Left lobe of liver (tissue), 2 donors: ENCODE measurements around the gene OR1I1. TPM values are rescaled to one million over a fixed set of nuclear protein-coding genes. Genes with fewer than 3 reads are reported as not detected.
"Not testable (repeated sequence)": the region's sequence is repeated elsewhere in the genome, so short reads cannot be mapped to it uniquely, and the experiment has no call there.

Experiments used
- ATAC-seq: fragments of 200-7000 bp; cut with Tn5 transposase; one replicate; pipeline ENCODE4 v1.9.1; 2020; ENCODE audit warnings: mild to moderate bottlenecking, moderate library complexity
- DNase-seq: peaks from one replicate; pipeline ENCODE4 v3.0.0-alpha.2; 2020; ENCODE audit warnings: low spot score
- total RNA-seq: library from RNA; stranded (reverse); gene quantifications from one replicate; pipeline ENCODE4 v1.2.1, GENCODE V29; 2021
- donor health status: DM: no; HTN: no; CAD: no; lungs with moderate emphysema.
- donor health status: DM: no; HTN: yes; CAD: no.

OR1I1 gene
- total RNA-seq, 1 donor from 2014 or later = not detected

DNA sequence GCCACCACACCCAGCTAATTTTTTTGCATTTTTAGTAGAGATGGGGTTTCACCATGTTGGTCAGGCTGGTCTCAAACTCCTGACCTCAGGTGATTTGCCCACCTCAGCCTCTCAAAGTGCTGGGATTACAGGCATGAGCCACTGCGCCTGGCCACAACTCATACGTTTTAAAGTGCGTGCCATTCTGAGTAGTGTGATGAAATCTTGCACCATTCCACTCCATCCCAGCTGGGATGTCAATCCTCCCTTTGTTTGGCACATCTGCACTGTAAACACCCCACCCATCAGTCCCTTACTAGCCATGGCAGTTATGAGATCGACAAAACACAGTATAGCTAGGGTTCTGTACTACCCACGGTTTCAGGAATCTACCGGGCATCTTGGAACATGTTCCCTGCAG, 16.0 kb downstream of the OR1I1 start:
- ATAC-seq = not testable (repeated sequence)

DNA sequence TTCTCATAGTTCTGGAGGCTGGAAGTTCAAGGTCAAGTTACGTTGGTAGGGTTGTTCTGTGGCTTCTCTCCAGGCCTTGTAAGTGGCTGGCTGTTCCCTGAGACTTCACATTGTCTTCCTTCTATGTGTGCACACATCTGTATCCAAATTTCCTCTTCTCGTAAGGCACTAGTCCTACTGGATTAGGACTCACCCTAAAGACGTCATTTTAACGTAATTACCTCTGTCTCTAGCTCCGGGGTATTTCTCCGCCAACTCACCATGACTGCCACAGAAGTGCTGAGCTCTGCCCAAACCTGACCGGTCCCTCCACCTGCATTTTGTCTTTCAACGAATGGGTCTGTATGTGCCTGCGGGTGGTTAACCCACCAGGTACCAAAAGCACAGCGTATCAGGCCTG, 16.4 kb downstream of the OR1I1 start:
- no peak for ATAC-seq
- DNase-seq = no peak

More for the DNA sequence above, 16.0 kb downstream of the OR1I1 start:
- DNase-seq = not testable (repeated sequence)

DNA sequence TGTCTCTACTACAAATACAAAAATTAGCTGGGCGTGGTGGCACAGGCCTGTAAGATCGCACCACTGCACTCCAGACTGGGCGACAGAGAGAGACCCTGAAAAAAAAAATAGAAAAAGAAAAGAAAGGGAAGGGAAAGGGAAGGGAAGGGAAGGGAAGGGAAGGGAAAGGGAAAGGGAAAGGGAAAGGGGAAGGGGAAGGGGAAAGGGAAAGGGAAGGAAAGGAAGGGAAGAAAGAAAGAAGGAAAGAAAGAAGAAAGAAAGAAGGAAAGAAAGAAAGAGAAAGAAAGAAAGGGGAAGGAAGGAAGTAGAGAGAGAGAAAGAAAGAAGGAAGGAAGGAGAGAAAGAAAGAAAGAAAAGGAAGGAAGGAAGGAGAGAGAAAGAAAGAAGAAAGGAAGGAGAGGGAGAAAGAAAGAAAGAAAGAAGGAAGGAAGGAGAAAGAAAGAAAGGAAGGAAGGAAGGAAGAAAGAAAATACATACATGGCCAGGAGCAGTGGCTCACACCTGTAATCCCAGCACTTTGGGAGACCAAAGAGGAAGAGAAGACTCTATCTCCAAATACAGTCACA, 17.1 kb downstream of the OR1I1 start:
- ATAC-seq (no peak), DNase-seq (no peak)

DNA sequence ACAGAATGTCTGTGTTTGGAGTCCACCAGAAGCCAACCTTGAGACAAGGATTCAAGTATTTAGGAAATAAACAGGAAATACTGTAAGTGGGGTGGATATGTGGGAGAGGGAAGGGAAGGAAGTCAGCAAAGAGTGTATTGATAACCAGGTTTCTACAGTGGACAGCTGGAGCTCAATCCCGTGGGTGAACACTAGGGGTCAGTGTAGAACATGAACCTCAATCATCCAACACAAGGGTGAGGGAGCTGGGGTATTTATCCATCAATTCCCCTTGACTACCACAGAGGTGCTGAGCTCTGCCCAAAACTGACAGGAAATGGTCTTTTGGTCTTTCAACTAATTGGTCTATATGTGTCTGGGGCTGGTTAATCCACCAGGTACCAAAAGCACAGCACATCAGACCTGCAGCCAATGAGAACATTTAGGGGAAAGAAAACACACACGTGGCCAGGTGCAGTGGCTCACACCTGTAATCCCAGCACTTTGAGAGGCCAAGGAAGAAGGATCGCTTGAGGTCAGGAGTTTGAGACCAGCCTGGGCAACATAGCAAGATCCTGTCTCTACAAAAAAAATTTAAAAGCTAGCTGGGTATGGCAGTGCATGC, 19.6 kb downstream of the OR1I1 start:
- DNase-seq (no peak), ATAC-seq (peak; percentile 95)

DNA sequence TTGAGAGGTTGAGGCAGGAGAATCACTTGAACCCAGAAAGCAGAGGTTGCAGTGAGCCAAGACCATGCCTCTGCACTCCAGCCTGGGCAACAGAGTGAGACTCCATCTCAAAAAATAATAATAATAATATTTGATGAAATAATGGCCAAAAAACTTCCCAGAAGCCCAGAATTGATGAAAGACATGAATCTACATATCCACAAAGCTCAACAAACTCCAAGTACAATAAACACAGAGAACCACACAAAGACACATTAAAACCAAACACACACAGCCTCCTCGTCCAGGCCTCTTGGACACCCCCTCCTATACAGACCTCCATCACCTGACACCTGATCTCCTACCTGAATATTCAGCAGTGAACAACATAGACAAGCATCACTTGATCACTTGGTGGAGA, 22.0 kb downstream of the OR1I1 start:
- no peak for ATAC-seq
- DNase-seq = no peak

DNA sequence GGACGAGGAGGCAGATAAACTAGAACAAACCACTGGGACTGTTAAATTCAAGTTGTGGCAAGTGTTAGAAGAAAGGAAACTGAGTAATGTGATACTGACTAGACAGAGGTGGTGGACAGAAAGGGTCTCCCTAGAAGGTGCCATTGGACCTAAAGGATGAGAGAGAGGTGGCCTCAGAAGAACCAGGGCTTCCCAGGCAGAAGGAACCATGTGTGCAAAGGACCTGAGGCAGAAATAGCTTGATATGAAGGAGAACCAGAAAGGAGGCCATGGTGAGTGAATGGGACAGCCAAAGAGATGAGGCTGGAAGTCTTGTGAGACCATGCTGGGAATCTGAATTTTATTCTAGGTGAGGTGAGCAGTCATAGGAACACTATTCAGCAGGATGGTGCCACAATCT, 22.4 kb downstream of the OR1I1 start:
- DNase-seq (no peak), ATAC-seq (no peak)

DNA sequence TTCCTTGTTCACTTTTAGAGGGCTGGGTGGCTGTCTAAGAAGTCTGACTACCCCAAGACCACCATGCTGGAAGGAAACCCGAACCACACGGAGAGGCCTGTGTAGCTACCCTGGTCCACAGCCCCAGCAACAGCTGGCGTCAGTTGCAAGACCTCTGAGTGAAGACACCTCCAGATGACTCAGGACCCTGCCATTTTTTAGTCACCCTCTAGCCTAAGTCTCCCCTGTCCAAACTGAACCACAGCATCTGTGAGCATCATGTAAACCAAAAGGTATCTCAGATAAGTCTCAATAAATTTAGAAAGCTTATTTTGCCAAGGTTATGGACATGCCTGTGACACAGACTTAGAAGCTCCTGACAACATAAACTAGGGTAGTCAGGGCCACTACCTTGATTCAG, 23.0 kb downstream of the OR1I1 start:
- ATAC-seq = no peak
- DNase-seq = no peak

DNA sequence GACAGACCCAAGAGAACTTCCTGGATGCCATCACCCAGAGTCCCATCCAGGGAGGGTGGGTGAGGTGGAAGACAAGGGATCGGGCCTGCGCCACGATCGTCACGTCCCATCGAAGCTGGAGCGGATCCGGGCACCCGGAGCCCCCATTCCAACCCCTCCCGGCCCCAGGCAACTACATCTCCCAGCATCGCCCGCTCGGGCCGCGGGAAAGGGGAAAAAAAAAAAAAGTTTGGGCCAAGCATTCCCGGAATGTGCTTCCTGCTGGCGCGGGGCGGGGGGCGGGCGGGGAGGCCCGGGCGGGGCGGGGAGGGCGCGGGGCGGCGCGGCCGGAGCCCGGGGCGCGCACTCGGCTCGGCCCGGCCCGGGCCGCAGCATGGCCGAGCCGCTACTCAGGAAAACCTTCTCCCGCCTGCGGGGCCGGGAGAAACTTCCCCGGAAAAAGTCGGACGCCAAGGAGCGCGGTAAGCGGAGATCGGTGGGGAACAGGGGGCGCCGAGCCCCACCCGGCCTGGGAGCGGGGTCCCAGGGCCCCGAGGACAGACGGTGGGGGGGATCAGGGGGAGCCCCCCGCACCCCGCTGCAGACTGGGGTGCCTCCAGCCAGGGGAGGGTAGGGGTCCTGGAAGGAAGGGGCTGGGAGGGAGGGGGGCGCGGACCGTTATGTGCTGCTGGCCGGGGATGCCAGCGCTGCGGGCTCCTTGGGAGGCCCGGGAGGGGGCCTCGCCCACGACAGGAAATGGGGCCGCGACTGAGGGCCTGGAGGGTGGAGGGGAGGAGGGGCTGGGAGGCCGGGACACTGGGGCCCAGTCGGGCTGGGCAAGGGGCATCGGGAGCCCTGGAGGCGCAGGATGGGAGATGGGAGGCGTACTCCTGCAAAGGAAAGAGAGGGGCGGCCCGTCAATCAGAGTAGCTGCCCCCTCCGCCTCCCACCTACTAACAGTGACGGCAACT, 25.3 kb downstream of the OR1I1 start, which contains the start of gene SYDE1:
TSS of gene SYDE1 (plus strand) at position 341 of the 950 bp plus-strand sequence. CDS start at position 374, 33 bp downstream.
- DNase-seq (no peak), ATAC-seq (peak; percentile 57)

DNA sequence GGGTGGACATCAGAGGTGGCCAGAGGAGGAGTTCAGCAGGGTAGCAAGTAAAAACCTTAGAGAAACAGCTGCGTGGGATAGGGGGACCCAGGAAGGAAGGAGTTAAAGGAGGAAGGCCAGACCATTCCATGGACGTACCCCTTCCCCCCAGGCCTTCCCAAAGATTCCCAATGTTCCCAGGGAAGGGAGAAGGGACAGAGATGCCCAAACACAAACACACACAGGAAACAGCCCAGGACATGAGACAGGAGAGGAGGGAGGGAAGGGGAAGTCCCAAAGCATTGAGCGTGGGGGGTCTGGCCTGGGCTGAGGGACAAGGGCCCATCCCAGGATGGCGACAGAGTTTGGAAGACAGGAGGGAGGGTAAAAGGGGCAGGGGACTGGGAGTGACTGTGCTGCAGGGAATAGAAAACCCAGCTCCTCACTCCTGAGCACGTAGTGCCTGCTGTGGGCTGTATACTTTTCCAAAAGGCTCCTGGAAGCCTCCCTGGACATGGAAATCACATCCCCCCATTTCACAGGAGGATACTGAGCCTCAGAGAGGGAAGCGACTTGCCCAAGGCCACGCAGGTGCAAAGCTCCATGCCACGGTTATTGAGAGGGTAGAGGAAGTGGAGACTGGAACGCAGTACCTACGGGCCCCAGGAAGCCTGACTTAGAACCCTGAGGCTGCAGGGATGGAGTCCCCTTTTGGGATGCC, 26.3 kb downstream of the OR1I1 start:
- ATAC-seq (peak; percentile 31), DNase-seq (no peak)

DNA sequence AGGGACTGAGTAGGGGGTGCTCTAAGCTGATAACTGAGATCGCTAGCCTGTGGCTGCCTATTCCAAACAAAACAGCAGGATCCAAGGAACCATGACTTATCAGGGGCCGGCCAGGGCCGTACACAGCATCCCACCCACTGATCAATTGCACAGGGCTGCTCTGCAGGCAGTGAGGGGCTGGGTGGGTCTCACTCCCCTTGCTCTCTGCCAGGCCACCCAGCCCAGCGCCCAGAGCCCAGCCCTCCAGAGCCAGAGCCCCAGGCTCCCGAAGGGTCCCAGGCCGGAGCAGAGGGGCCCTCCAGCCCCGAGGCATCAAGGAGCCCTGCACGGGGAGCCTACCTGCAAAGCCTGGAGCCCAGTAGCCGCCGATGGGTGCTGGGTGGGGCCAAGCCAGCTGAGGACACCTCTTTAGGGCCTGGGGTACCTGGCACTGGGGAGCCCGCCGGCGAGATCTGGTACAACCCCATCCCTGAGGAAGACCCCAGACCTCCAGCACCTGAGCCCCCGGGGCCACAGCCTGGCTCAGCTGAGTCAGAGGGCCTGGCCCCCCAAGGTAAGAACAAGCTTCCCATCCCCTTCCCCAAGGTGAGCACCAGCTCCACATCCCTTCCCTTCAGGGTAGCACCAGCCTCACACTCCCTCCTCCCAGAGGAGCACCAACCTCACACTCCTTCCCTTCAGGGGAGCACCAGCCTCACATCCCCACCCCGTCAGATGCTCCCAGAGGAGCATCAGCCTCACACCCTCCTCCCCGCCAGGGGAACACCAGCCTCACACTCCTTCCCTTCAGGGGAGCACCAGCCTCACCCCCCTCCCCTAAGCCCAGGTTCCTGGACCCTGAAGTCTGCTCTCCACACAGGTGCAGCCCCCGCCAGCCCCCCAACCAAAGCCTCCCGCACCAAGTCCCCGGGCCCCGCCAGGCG, 27.1 kb downstream of the OR1I1 start:
- ATAC-seq = no peak
- DNase-seq = no peak

DNA sequence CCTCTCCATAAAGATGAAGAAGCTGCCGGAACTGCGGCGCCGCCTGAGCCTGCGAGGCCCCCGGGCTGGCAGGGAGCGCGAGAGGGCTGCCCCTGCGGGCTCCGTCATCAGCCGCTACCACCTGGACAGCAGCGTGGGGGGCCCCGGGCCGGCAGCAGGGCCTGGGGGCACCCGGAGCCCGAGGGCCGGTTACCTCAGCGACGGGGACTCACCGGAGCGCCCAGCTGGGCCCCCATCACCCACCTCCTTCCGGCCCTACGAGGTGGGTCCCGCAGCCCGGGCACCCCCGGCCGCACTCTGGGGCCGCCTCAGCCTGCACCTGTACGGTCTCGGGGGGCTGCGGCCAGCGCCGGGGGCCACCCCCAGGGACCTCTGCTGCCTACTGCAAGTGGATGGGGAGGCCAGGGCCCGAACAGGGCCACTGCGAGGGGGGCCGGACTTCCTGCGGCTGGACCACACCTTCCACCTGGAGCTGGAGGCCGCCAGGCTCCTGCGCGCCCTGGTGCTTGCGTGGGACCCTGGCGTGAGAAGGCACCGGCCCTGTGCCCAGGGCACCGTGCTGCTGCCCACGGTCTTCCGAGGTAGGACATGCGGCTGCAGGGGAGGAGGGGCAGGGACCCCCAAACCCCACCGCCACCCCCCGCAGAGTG, 27.9 kb downstream of the OR1I1 start:
- ATAC-seq = no peak
- no peak for DNase-seq

DNA sequence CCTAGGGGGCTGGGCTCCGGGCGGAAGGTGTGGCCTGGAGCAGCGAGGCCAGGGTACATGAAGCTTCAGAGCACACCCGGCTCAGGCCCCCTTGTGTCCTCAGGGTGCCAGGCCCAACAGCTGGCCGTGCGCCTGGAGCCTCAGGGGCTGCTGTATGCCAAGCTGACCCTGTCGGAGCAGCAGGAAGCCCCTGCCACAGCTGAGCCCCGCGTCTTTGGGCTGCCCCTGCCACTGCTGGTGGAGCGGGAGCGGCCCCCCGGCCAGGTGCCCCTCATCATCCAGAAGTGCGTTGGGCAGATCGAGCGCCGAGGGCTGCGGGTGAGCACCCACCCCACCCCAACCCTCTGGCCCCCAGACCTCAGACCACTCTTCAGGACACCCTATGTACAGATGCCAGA, 28.4 kb downstream of the OR1I1 start:
- no peak for DNase-seq
- no peak for ATAC-seq

DNA sequence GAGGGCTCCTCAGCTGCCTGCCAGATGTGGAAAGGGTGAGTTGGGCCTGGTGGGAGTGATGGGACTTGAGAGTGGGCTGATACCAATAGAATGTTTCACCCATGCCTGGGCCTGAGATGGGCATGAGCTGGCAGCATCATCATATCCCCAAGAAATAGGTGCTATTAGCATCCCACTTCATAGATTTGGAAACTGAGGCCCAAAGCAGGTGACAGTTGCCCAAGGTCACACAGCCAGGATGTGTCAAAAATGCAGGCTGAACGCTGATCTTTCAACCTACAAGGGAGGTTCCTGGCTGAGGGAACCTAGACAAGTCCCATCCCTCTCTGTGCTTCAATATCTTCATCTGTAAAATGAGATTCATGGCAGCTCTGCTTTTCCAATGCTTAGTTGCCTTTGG, 29.7 kb downstream of the OR1I1 start:
- ATAC-seq (no peak), DNase-seq (no peak)

DNA sequence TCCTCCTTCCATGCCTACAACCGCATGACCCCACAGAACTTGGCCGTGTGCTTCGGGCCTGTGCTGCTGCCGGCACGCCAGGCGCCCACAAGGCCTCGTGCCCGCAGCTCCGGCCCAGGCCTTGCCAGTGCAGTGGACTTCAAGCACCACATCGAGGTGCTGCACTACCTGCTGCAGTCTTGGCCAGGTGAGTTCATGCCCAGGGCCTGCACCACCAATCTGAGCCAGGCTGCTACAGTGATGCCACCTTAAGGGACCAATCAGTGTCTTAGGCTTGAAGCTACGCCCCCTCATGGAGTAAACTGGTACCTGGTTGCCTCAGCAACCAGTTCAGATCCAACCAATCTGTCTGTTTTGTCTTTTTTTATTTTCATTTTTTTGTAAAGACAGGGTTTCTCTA, 30.4 kb downstream of the OR1I1 start:
- no peak for DNase-seq
- ATAC-seq = peak; percentile 9

DNA sequence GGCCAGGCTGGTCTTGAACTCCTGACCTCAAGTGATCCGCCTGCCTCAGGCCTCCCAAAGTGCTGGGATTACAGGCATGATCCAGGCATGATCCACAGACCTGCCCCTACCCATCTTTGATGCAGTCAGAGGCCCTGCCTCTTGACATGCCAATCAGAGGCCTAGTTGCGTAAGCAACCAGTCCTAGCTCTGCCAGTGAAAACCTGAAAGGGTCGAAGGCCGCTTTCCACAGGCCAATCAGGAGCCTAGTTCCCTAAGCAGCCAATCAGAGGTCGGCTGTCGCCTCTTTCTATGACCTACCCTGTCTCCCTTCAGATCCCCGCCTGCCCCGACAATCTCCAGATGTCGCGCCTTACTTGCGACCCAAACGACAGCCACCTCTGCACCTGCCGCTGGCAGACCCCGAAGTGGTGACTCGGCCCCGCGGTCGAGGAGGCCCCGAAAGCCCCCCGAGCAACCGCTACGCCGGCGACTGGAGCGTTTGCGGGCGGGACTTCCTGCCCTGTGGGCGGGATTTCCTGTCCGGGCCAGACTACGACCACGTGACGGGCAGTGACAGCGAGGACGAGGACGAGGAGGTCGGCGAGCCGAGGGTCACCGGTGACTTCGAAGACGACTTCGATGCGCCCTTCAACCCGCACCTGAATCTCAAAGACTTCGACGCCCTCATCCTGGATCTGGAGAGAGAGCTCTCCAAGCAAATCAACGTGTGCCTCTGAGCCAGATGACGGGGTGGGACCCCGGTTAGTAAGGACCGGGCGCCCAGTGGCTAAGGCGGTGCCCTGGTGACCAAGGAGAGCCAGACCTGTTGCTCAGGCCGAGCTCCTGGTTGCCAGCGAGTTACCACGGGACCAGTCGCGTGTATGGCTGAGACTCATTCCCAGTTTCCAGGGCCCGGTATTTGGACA, 31.5 kb downstream of the OR1I1 start:
- DNase-seq = no peak
- ATAC-seq = no peak

DNA sequence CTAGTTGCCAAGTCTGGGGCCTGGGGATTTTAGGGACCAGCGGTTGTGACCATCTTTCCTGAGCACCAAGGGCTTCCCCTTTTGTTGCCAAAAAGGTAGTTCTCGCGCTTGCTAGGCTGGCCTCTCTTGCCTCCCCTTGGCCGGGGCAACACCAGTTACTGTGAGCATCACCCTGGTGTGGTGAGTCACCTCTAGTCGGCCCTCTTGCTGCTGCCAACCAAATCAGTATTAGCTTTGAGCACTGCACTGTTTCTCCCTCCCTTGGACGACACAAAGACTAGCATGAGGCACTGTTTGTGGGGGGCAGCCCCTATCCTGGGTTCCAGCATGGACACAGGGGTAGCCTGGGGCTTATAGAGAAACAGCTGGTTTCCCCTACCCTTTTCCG, 32.1 kb downstream of the OR1I1 start:
- DNase-seq (no peak), ATAC-seq (no peak)

DNA sequence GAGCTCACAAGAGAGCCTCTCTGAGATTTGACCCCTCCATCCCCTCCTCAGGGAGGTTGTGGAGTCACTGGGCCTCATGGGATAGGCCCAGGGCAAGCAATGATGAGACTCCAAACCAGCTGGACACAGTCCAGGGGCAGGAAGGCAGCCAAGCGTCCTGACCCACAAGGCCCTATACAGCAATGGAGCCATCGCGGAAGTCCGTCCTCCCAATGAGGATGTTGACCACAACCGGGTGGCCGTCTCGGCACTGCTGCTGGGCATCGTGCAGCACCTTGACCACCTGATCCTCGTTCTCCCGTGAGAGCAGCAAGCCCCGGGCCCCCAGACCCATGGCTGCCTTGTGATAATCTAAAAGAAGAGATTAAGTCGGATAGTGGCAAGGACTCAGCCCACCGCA, 33.1 kb downstream of the OR1I1 start:
- DNase-seq (peak; percentile 78), ATAC-seq (peak; percentile 80)

DNA sequence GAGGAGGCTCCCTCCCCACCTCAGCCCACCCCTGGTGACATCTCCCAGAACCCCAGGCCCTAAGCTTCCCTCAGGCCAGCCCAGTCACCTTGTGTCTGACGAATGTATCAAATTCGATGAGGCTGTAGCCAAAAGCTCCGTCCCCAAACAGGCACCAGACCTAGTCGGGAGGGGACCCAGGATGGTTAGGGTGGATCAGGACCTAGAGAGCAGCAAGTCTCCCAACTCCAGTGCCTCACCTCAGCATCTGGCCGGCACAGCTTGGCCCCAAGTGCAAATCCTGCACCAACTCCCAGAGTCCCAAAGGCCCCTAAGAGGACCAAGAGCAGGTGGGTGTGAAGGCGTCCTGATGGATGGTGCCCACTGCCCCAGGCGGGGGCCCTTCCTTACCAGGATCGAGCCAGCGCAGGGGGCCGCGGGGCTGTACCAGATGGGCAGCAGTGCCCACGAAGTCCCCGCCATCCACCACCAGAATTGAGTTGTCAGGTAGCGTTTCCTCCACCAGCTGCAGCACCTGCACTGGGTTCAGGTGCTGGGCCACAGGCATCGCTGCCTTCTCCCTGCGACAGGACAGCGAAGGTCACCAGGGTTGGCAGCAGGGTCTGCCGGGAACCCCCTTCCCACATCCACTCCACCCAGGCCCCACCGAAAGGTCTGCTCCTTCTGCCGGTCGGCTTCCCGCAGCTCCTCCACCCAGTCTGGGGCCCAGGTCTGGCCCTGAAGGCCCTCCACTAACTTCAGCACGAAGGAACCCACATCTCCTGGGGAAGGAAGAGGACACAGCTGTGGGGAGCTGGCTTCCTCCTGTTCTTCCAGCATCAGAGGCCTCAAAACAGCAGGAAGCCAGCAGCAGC, 34.0 kb downstream of the OR1I1 start:
- no peak for ATAC-seq
- no peak for DNase-seq
